NCI-H1694 (cell line): ENCODE results near the gene GPRIN2.
"Not testable (repeated sequence)": the region's sequence is repeated elsewhere in the genome, so short reads cannot be mapped to it uniquely, and the experiment has no call there.

Experiments used
- DNase-seq: peaks from one replicate; lab custom pipeline; 2025; lab: John Stamatoyannopoulos, UW

The GPRIN2 gene

DNA sequence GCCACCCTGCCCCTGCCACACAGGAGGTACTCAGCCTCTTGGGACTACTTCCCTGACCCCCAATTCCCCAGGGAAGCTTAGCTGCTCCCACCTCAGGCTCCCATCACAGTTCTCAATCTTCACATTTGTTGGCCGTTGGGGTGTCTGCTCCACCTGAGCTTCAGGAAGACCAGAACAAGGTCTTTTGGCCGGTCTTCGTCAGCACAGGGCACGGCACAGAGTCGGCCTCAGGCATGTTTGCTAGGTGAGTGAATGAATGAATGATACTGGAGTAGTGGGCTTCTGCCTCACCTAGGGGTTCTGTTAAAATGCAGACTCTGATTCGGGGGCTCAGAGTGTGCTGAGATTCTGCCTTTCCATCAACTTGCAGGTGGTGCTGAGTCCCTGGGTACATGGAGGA is 20.3 kb downstream of the GPRIN2 start:
- no peak for DNase-seq

DNA sequence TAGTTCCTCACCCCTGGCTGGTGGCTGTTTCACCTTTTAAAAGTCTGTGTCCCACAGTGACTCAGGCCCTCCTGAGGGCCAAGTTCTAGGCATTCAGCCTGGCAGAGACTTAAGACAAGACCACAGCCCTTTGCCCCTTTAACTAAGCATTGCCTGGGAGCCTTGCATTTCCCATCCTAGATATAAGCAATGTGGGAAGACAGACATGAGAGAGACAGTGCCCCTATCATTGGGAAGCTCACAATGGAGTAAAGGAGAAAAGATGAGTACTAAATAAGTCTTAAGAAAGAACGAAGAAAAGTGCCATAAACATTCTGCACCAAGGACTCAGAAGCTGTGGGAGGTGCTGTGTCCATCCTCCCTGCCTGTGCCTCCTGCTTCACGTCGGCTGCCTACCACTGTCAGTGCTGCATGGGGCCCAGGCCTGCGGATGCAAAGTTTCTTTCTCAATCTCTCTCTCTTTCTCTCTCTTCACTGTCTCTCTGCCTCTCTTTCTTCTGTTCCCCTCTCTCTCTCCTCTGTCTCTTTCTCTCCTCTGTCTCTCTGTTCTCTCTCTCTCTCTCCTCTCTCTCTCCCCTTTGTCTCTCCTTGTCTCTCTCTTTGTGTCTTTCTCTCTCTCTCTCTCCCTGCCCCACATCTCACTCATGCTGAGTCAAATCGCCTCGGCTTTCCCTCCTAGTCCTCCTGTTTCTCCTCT is 21.5 kb downstream of the GPRIN2 start:
- DNase-seq = no peak

DNA sequence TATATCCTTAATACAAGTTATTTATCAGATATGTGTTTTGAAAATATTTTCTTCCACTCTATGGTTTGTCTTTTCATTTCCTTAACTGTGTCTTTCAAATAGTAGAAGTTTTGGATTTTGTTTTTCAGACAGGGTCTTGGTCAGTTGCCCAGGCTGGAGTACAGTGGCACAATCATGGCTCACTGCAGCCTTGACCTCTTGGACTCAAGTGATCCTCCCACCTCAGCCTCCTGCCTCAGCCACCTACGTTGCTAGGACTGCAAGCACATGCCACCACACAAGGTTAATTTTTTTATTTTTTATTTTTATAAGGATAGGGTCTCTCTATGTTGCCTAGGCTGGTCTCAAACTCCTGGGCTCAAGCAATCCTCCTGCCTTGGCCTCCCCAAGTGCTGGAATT is 24.2 kb downstream of the GPRIN2 start:
- not testable (repeated sequence) for DNase-seq

DNA sequence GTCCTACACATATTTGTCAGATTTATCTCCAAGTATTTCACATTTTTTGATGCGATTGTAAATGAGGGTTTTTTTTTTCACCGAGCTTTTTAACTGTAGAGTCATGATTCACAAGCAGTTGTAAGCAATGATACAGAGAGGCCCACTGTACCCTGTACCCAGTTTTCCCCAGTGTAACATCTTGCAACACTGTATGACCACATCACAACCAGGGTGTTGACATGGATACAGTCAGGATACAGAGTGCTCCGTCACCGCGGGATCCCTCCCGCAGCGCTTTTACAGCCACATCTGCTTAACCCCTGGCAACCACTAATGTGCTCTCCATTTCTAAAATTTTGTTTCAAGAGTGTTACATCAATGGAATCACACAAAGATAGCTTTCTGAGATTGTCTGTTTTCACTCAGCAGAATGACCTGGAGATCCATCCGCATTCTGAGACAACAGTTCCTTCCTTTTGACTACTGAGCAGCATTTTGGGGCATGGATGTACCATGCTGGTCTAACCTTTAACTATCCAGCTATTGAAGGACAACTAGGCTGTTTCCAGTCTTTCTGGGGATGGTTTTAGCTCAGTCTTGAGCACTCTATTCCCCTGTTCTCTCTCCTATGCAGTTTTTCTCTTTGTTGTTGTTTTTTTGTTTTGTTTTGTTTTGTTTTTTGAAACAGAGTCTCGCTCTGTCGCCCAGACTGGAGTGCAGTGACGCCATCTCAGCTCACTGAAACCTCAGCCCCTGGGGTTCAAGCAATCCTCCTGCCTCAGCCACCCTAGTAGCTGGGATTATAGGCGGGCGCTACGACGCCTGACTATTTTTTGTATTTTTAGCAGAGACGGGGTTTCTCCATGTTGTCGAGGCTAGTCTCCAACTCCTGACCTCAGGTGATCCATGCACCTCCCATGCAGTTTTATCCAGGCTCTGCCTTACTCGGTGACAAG is 25.9 kb downstream of the GPRIN2 start:
- DNase-seq = no peak

DNA sequence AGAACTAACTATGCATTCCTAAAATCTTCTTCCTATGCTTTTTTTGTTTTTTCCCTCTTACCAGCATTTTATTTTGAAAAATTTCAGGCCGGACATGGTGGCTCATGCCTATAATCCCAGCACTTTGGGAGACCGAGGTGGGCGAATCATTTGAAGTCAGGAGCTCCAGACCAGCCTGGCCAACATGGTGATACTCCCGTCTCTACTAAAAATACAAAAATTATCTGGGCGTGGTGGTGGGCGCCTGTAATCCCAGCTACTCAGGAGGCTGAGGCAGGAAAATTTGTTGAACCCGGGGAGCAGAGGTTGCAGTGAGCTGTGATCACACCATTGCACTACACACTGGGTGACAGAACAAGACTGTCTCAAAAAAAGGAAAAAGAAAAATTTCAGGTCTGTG is 26.7 kb downstream of the GPRIN2 start:
- DNase-seq = not testable (repeated sequence)

DNA sequence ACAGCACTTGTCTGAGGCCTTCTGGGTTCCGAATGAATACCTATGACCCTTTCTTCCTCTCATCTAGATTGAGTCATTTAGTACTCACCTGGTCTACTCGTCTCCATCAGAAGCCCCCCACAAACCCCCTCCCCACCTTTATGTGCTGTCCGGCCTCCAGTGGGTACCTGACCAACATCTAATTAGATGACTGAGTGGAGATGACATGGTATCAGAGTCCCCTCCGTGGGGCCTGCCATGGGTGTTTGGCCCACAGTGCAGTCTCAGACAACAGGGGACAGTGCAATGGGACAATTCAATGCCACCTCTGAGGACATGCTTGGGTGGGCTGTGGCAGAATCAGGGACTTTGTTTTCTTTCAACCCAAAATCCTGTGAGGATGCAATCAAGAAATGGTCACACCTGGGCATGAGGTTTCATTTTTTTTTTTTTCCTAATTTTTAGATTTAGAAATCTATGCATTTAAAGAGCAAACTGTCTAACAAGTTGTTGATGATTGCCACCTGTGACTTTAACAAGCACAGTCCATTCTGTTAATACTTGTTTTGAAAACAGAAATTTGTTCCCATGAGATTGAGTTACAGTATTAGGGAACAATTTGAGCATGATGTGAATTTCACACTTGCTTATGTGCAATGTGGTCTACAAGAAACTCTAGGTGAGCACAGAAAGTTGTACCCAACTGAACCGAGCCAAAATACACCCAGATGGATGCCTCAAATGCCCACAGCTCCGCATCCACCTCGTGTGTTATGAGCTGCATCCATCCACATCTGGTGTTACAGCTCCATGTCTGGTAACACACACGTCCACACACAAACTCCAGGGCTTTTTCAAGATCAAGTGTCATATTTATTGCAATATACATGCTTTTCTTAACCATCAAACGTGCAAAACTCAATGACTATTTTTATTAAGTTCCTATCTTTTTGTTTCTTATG is 27.5 kb downstream of the GPRIN2 start:
- DNase-seq = no peak

DNA sequence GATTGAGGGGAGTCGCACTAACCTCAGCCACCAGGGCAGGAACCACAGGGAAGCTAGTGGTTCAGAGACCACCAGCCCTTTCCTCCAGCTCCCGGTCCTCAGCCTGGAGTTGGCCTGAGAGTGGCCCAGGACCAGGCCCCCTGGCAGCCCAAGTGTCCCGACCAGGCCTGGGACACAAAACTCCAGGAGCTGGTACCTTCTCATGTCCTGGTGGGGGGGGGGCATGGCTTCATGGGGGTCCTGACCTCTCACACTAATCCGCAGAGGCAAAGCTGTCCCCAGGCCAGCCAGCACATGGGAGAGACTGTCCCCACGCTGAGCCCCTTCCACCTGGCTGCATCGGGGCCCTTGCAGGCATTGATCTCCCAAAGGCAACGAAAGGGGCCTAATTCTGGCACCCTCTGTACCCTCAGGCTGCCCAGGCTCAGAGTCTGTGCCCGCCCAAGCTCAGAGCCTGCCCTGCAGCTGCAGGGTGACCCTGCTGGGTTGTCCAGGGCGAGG is 28.2 kb downstream of the GPRIN2 start:
- DNase-seq = no peak

DNA sequence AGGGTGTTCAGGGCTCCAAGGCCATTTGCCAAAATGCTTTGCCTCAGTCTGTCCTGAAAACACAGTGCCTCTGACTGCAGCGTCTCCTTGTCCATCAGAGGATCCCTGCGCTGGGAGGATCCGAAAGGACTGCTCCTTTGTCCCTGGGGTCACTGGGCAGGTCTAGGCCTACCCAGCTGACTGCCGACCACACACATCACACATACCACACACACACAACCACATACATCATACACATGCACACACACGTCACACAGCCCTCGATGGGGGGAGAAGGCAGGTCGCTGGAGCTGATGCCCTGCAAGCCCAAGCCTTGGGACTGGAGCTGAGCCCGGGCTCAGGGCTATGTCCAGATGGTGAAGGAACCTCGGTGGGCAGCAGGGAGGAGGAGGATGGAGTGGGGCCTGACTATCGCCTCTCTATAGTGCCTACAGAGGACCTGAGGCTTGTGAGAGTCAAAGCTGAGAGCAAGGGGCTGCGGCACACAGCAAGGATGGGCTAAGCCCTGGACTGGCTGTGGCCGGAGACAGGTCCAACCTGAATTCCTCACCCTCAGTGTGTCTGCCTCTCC is 29.1 kb downstream of the GPRIN2 start:
- no peak for DNase-seq

DNA sequence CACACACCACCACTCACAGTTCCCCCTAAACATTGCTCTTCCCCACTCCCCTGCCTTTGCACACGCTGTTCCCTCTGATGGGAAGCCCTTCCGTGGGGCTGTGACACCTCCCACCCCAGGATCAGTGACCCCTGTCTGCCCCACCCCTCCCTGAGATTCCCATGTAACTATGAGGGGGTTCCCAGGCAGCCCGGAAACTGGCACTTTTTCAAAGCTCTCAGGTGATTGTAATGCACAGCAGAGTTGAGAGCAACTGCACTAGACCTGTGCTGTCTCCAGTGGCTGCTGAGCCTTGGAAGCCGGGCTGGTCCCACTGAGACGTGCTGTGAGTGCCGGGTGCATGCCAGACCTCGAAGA is 29.8 kb downstream of the GPRIN2 start:
- no peak for DNase-seq

DNA sequence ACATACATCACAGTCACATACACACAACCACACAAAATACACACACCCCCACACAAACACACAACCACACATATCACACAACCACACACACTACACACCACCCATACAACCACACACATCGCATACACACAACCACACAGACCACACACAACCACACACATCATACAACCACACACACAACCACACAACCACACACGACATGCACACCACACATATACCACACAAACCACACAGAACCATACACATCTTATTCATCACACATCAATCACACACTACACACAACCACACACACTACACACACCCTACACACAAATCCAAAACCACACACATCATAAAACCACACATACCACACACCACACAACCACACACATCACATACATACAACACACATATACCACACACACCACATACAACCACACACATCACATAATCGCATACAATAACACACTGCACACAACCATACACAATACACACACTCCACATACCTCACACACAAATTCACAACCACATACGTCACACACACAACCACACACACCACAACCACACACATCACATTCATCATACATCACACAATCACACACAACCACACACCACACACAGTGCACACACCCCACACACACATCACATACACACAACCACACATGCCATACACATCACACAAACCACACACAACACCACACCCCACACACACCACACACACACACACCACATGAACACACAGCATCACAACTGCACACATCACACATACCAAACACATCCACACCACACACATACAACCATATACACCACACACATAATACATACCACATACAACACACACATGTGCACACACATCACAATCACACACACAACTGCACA is 30.4 kb downstream of the GPRIN2 start:
- DNase-seq = no peak

DNA sequence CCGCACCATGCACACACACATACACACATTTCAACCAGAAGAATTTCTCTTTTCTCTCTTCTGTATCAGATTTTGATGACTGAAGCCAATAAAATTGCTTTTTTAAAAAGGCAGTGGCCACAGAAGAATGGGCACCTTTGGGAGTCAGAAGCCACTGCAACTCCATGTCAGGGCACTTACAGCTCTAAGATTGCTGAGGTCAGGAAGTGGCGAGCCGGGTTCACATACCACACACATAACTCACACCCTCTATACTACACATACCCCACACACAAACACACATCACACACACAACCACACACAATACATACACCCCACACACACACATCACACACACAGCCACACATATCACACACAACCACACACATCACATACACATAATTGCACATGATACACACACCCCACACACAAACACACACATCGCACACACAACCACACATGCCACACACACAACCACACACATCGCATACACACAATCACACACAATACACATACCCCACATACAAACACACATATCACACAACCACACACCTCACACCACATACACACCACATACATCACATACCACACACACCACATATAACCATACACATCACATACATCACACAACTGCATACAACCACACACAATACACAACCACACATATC is 31.2 kb downstream of the GPRIN2 start:
- DNase-seq = no peak

DNA sequence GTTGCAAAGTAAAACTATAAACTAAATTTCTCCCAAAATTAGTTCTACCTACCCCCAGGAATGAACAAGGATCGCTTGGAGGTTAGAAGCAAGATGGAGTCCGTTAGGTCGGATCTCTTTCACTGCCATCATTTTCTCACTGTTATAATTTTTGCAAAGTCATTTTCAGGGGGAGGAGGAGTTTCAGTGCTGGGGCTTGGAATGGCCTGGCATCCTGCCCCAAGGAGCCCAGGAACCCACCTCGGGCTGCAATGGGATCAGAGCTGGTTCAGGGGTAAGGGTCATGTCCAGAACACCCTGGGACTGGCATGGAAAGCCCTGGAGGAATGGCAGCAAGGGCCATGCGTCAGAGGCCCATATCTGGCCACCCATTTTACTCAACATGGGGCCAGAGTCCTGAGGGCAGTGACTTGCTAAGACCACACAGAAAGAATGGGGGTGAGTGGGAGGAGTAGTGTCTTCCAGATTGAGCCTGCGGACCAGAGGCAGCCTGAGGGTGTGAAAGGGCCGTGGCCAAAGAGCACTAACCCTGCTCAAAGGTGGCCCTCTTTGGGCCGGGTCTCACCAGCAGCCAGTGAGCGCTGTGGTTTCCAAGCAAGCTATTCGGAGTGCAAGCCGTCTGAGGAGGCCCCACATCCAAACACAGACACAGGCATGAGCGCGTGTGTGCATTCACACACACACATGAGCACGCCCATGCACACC is 31.8 kb downstream of the GPRIN2 start:
- DNase-seq = no peak

DNA sequence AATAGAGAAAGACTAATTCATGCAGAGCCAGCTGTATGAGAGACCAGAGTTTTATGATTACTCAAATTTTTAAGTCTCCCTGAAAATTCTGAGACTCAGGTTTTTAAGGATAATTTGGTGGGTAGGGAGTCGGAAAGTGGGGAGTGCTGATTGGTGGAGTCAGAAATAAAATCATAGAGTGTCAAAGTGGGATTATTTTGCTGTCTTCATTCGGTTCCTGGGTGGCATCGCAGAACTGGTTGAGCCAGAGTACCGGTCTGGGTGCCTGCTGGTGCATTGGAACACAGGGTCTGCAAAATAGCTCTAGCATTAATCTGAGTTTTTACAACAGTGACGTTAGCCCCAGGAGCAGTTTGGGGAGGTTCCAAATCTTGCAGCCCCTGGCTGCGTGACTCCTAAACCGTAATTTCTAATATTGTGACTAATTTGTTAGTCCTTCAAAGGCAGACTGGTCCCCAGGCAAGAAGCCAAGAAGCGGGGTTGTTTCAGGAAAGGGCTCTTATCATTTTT is 32.4 kb downstream of the GPRIN2 start:
- peak; percentile 31 for DNase-seq

DNA sequence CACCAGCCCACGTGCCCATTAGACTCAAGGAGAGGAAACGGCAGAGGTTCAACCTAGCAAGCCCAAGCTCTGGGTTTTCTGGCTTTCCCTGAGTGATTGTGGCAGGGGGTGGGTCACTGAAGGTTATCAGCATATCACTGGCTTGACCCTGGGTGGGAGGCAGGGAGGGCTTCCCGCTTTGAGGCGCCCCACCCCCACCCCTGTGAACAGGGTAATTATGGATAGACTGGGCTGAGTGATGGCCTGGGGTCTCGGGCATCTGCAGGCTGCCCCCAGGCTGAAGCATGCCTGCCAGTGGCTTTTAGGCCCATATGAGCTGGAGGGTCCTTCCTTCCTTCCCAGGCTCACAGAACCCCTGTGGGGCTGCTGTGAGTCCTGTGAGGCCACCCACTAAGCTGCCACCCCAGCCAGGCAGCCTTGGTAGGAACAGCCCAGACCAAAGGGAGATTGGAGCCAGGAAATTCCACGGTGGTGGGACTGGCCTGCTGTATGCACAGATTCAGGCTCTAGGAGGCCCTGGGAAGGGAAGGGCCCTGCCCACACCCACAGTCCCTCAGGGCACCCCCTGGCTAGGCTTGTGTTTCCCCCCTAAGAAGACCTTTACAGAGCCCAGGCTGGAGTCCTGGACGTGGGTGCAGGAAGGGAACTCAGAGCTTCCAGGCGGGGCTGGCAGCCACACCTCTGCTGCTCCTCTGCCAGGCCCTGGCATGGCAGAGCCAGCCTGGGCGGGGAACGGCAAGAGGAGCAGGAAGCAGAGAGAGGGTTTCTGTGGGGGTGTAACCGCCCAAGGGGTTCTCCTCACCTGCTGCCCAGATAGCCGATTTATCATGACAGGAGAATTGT is 33.1 kb downstream of the GPRIN2 start:
- no peak for DNase-seq

DNA sequence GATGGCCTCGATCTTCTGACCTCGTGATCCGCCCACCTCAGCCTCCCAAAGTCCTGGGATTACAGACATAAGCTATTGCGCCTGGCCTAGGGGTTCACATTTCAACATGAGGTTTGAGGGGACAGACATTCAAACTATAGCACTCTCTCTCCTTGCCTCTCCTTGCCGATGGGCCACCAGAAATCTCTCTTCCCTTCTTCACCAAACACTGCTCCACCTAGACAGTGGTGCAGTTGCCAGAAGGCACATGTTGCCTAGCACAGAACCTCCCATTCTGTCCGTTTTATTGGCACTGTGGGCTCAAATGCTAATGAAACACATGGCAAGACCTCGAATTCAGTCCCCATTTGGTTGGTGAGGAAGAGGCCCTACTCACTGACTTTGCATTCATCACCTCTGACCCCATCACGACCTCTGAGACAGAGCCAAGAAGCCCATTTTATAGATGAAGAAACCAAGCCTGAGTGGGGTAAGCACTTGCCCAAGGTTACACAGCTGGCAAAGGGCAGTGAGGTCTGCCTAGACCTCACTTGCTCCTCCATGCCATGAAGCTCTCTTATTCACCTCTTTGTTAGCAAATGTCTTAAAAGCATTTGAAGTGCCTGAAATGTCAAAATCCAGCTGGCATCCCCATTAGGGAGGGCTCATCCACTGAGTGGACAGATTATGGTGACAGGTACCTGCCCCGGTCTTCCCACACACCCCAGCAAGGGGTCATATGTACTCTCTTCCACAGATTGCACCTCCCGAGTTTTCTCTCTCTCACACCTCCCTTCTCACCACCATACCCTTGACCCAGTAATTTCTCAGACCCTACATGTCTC is 34.0 kb downstream of the GPRIN2 start:
- DNase-seq = no peak

DNA sequence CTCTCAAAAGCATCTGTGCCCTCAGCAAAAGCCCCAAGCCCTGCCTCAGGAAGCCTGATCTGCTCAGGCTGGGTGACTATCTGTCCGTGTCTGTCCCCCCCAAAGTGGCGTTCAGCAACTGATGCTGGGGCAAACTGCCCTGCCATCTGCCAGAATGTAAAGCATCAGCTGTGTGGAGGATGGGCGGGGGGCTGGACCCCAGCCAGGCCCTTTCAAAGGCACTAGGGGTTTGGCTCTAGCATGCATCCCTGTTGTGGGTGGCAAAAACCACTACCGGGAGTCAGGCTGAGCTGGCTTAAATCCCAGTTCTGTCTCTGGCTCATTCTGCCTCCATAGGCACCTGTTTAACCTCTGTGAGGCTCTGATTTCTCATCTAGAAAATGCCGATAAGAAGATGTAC is 35.5 kb downstream of the GPRIN2 start:
- DNase-seq = peak; percentile 99

DNA sequence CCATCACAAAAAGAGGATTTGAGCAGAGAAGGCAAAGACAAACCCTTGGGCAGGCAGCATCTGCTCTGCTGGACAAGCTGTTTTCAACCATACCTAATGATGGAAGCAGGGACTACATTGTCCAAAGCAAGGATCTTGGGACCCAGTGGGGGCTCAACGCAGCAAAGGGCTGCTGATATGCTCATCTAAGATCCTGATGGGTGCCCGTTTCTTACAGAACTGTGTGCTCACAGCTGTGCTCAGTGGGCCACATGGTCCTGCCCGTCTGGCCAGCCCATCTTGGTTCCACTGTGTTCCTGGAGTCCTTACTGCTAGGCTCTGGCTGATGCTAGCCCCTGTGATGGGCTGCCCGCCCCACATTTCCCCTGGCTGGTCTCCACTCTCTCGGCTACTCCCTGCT is 36.1 kb downstream of the GPRIN2 start:
- no peak for DNase-seq
